Mesenchymal stem cell (in vitro differentiated cells and primary cell): ENCODE measurements around the gene TTI1.

Source experiments
- DNase-seq: peaks from one replicate; pipeline ENCODE4 v3.0.0-alpha.2; 2013
- H2AFZ ChIP-seq: one replicate; pipeline ENCODE4 v1.6.1; 2013; ENCODE audit warnings: low read depth, mild to moderate bottlenecking, control low read depth, inconsistent platforms, low read length, moderate library complexity
- H2AK5ac ChIP-seq: 2 replicates; pipeline ENCODE4 v1.6.1; 2013; ENCODE audit warnings: low read length, moderate library complexity, mild to moderate bottlenecking, inconsistent platforms; ENCODE audit not compliant: severe bottlenecking
- H2BK120ac ChIP-seq: one replicate; pipeline ENCODE4 v1.6.1; 2013; ENCODE audit warnings: low read depth, mild to moderate bottlenecking, inconsistent platforms, low read length, moderate library complexity
- H2BK12ac ChIP-seq, 2 experiments: one replicate each; pipeline ENCODE4 v1.6.1; 2013; ENCODE audit warnings: inconsistent platforms in 2 of 2, low read length in 2 of 2, mild to moderate bottlenecking in 2 of 2, moderate library complexity in 2 of 2, control low read depth in 1 of 2
- H2BK15ac ChIP-seq: one replicate; pipeline ENCODE4 v1.6.1; 2013; ENCODE audit warnings: mild to moderate bottlenecking, low read depth, inconsistent platforms; ENCODE audit not compliant: poor library complexity, severe bottlenecking
- H2BK5ac ChIP-seq: 2 replicates; pipeline ENCODE4 v1.6.1; 2013; ENCODE audit warnings: low read depth, mild to moderate bottlenecking, low read length, control low read depth, inconsistent platforms; ENCODE audit not compliant: poor library complexity, severe bottlenecking
- H3K14ac ChIP-seq, 2 experiments: one replicate each; pipeline ENCODE4 v1.6.1; 2013; ENCODE audit warnings: inconsistent platforms in 2 of 2, low read length in 2 of 2, control low read depth in 1 of 2, mild to moderate bottlenecking in 1 of 2, moderate library complexity in 1 of 2
- H3K18ac ChIP-seq, 2 experiments: one replicate each; pipeline ENCODE4 v1.6.1; 2013; ENCODE audit warnings: inconsistent platforms in 2 of 2, low read length in 2 of 2, control low read depth in 1 of 2, low read depth in 1 of 2, mild to moderate bottlenecking in 1 of 2
- H3K23ac ChIP-seq, 2 experiments: one replicate each; pipeline ENCODE4 v1.6.1; 2013; ENCODE audit warnings: inconsistent platforms in 2 of 2, low read length in 2 of 2, mild to moderate bottlenecking in 2 of 2, moderate library complexity in 2 of 2, control low read depth in 1 of 2
- H3K27ac ChIP-seq: 2 replicates; pipeline ENCODE4 v1.5.1; 2013; ENCODE audit warnings: mild to moderate bottlenecking, moderate library complexity, low read length, control low read depth, inconsistent platforms; ENCODE audit not compliant: poor library complexity, severe bottlenecking
- H3K27me3 ChIP-seq, 2 experiments: 2 replicates each; pipeline versions ENCODE4 v1.6.1 to v1.7.0; 2013; ENCODE audit warnings: low read length in 2 of 2, mild to moderate bottlenecking in 2 of 2, moderate library complexity in 2 of 2, control low read depth in 1 of 2, inconsistent platforms in 1 of 2; ENCODE audit not compliant: control insufficient read depth in 1 of 2, insufficient read depth in 1 of 2
- H3K36me3 ChIP-seq, 2 experiments: 2 replicates each; pipeline versions ENCODE4 v1.6.1 to v1.7.0; 2013; ENCODE audit warnings: low read length in 2 of 2, control low read depth in 1 of 2, inconsistent platforms in 1 of 2, low read depth in 1 of 2, mild to moderate bottlenecking in 1 of 2; ENCODE audit not compliant: insufficient read depth in 2 of 2, control insufficient read depth in 1 of 2
- H3K4ac ChIP-seq, 2 experiments: one replicate each; pipeline ENCODE4 v1.6.1; 2013; ENCODE audit warnings: inconsistent platforms in 2 of 2, low read length in 2 of 2, mild to moderate bottlenecking in 2 of 2, moderate library complexity in 2 of 2, control low read depth in 1 of 2, low read depth in 1 of 2
- H3K4me1 ChIP-seq: 2 replicates; pipeline ENCODE4 v1.6.1; 2013; ENCODE audit warnings: low read depth, low read length, control low read depth; ENCODE audit not compliant: control insufficient read depth, insufficient read depth
- H3K4me2 ChIP-seq: 2 replicates; pipeline ENCODE4 v1.6.1; 2013; ENCODE audit warnings: low read length, mild to moderate bottlenecking, inconsistent platforms; ENCODE audit not compliant: poor library complexity, severe bottlenecking
- H3K4me3 ChIP-seq, 2 experiments: 2 replicates each; pipeline versions ENCODE4 v1.5.1 to v1.7.0; 2013; ENCODE audit warnings: low read length in 2 of 2, mild to moderate bottlenecking in 2 of 2, control low read depth in 1 of 2, low read depth in 1 of 2; ENCODE audit not compliant: insufficient read depth in 1 of 2
- H3K79me1 ChIP-seq: replicated peaks from 2 replicates; pipeline ENCODE4 v1.6.1; 2013; ENCODE audit warnings: mild to moderate bottlenecking, control low read depth, low read length, inconsistent platforms; ENCODE audit not compliant: poor library complexity, severe bottlenecking
- H3K9ac ChIP-seq: 2 replicates; pipeline ENCODE4 v1.7.0; 2013; ENCODE audit warnings: mild to moderate bottlenecking, low read length, moderate library complexity
- H3K9me3 ChIP-seq: 2 replicates; pipeline ENCODE4 v1.7.0; 2013; ENCODE audit warnings: mild to moderate bottlenecking, low read length; ENCODE audit not compliant: control insufficient read depth
- H4K8ac ChIP-seq: one replicate; pipeline ENCODE4 v1.6.1; 2013; ENCODE audit warnings: inconsistent platforms, mild to moderate bottlenecking, low read length, moderate library complexity
- H4K91ac ChIP-seq: one replicate; pipeline ENCODE4 v1.6.1; 2013; ENCODE audit warnings: mild to moderate bottlenecking, low read length, inconsistent platforms
- WGBS: methylation state at CpG from one replicate; pipeline ENCODE4 v1.1.7; 2013; ENCODE audit warnings: mixed read lengths; 5-methylcytosine and 5-hydroxymethylcytosine counted together

Gene TTI1

GRCh38 chr20:37947943-37948342 lies 85.3 kb downstream of the TTI1 start:
- Histone ChIP-seq H2BK12ac (no peak overlapping the region), H2BK5ac (no peak overlapping the region), H3K4me2 (no peak overlapping the region), H3K18ac (no peak overlapping the region), H4K8ac (no peak overlapping the region), H3K14ac (no peak overlapping the region), H3K4me1 (no peaks in the 10 kb centered on the region), H3K9ac (no peak overlapping the region), H3K79me1 (no peaks in the 10 kb centered on the region), H3K9me3 (peaks cover 17% of the 10 kb centered on the region), H2BK120ac (no peak overlapping the region), H3K23ac (no peak overlapping the region), H4K91ac (no peak overlapping the region), H2AFZ (no peak overlapping the region), H2BK15ac (no peak overlapping the region), H3K4me3 (no peak overlapping the region), H3K27me3 (peaks cover 7 to 25% of the 10 kb centered on the region in 2 experiments), H3K36me3 (no peaks in the 10 kb centered on the region), H3K27ac (no peak overlapping the region), H2AK5ac (no peak overlapping the region), H3K4ac (no peak overlapping the region)
- DNase-seq: no peak
- WGBS: 84% methylated on average over 6 of the region's 6 CpGs

GRCh38 chr20:37946946-37947345 lies 86.3 kb downstream of the TTI1 start:
- Histone ChIP-seq H3K18ac (no peak overlapping the region), H2BK12ac (no peak overlapping the region), H3K4me3 (no peak overlapping the region), H3K4ac (no peak overlapping the region), H3K4me2 (no peak overlapping the region), H3K27me3 (peaks cover 7 to 29% of the 10 kb centered on the region in 2 experiments), H2BK5ac (no peak overlapping the region), H2AK5ac (no peak overlapping the region), H2AFZ (no peak overlapping the region), H3K9me3 (peaks cover 17% of the 10 kb centered on the region), H3K27ac (no peak overlapping the region), H3K79me1 (no peaks in the 10 kb centered on the region), H3K23ac (no peak overlapping the region), H4K8ac (no peak overlapping the region), H2BK15ac (no peak overlapping the region), H2BK120ac (no peak overlapping the region), H3K36me3 (no peaks in the 10 kb centered on the region), H4K91ac (no peak overlapping the region), H3K9ac (no peak overlapping the region), H3K4me1 (no peaks in the 10 kb centered on the region), H3K14ac (no peak overlapping the region)
- no peak for DNase-seq
- WGBS: 81% methylated on average over 5 of the region's 5 CpGs

GRCh38 chr20:37945091-37945547 lies 88.1 kb downstream of the TTI1 start:
- Histone ChIP-seq H3K18ac (no peak overlapping the region), H2BK12ac (no peak overlapping the region), H3K27ac (no peak overlapping the region), H3K27me3 (peaks cover 10 to 38% of the 10 kb centered on the region in 2 experiments), H2AFZ (no peak overlapping the region), H3K36me3 (no peaks in the 10 kb centered on the region), H2BK120ac (no peak overlapping the region), H3K79me1 (no peaks in the 10 kb centered on the region), H4K91ac (no peak overlapping the region), H3K4me3 (no peak overlapping the region), H3K9ac (no peak overlapping the region), H4K8ac (no peak overlapping the region), H2BK5ac (no peak overlapping the region), H3K9me3 (peaks cover 17% of the 10 kb centered on the region), H3K4me1 (no peaks in the 10 kb centered on the region), H3K14ac (no peak overlapping the region), H2BK15ac (no peak overlapping the region), H3K4ac (no peak overlapping the region), H3K4me2 (no peak overlapping the region), H3K23ac (no peak overlapping the region), H2AK5ac (no peak overlapping the region)
- 90% methylated on average over 10 of the region's 11 CpGs for WGBS
- no peak for DNase-seq

- Histone ChIP-seq H3K36me3 (no peaks in the 10 kb centered on the region), H2BK120ac (no peak overlapping the region), H3K18ac (no peak overlapping the region), H3K79me1 (no peaks in the 10 kb centered on the region), H2BK5ac (no peak overlapping the region), H3K23ac (no peak overlapping the region), H2BK15ac (no peak overlapping the region), H2AFZ (no peak overlapping the region), H2AK5ac (no peak overlapping the region), H2BK12ac (no peak overlapping the region), H3K27me3 (peaks cover 12 to 40% of the 10 kb centered on the region in 2 experiments), H3K9ac (no peak overlapping the region), H3K14ac (no peak overlapping the region), H3K4me2 (no peak overlapping the region), H3K27ac (no peak overlapping the region), H4K8ac (no peak overlapping the region), H3K4me1 (no peaks in the 10 kb centered on the region), H3K4me3 (no peak overlapping the region), H4K91ac (no peak overlapping the region), H3K9me3 (peaks cover 17% of the 10 kb centered on the region), H3K4ac (no peak overlapping the region)
- 86% methylated on average over 11 of the region's 11 CpGs for WGBS
- no peak for DNase-seq
Measured at GRCh38 chr20:37944456-37944981, 88.7 kb downstream of the TTI1 start.
